ENCODE data around the gene TNNI3.
"Not testable (repeated sequence)": the region's sequence is repeated elsewhere in the genome, so short reads cannot be mapped to it uniquely, and the experiment has no call there.

Gene TNNI3

DNA sequence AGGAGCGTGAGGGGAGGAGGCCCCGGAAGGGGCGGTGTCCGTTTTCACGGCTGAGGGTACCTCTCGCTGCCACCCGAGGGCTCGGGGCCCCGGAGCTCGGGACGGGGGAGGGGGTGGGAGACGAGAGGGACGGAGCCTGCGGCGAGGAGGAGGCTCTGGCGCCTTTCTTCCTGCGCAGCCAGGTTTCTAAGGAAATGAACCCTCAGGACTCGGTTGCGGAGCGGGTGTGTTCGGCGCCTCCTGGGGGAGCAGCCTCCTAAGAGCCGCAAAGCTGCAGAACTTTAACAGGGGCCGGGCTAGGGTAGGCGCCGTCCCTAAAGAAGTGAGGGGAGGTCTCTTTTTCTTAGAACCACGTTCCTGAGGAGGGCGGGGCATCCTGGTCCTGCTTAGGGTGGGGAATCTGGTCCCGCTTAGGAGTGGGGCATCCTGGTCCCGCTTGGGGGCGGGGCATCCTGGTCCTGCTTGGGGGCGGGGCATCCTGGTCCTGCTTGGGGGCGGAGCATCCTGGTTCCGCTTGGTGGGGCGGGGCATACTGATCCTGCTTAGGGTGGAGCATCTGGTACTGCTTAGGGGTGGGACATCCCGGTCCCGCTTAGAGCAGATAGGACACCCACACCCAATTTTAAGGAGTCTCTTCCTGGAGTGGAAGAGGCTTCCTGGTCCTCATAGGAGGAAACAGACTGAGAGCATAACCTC, 16.3 kb upstream of the TNNI3 start:
- H3K4me3 ChIP-seq (ENCODE audit: low read depth, low read length) = peak overlapping the region; percentile 42
- in situ Hi-C loops (cut with HindIII; ENCODE audit: low sequenced_read_pairs) = loop anchor here (10.0 kb wide), 1 partner anchor 221 kb away; no protein-coding TSS in a partner anchor
- TF ChIP-seq, protein P1, sequence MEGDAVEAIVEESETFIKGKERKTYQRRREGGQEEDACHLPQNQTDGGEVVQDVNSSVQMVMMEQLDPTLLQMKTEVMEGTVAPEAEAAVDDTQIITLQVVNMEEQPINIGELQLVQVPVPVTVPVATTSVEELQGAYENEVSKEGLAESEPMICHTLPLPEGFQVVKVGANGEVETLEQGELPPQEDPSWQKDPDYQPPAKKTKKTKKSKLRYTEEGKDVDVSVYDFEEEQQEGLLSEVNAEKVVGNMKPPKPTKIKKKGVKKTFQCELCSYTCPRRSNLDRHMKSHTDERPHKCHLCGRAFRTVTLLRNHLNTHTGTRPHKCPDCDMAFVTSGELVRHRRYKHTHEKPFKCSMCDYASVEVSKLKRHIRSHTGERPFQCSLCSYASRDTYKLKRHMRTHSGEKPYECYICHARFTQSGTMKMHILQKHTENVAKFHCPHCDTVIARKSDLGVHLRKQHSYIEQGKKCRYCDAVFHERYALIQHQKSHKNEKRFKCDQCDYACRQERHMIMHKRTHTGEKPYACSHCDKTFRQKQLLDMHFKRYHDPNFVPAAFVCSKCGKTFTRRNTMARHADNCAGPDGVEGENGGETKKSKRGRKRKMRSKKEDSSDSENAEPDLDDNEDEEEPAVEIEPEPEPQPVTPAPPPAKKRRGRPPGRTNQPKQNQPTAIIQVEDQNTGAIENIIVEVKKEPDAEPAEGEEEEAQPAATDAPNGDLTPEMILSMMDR (IDR thresholded peaks at IDR 0.05; ENCODE audit: low read depth, low read length) = peak; percentile 9

DNA sequence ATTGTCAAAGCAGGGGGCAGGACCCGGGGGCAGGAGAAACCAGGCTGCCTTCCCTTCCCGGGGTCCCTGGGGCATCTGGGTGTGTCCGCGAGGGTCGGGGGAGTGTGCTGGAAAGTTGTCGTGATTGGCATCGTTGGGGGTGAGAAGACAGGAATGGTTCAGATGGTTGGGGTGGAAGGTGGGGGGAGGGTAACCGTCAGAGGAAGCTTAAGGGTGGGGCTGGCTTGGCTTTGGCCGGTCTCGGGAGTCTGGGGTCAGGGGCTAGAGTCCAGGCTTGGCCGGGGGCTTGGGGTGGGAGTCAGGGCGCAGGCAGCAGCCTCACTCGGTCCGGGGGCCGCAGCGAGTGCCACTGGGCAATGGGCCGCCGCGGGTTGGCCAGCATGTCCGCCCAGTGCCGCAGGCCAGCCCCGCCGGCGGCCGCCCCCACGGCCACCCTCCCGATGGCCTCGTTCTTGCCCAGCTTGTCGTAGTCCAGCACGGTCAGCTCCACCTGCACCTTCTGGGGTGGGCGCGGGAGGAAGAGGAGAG, 15.7 kb upstream of the TNNI3 start:
- no peak for DNase-seq (ENCODE audit: low read depth, low spot score)
- TF ChIP-seq, protein P1 (IDR thresholded peaks at IDR 0.05; ENCODE audit: low read depth, low read length) = no peak
- H3K4me3 ChIP-seq (ENCODE audit: low read depth, low read length) = peak overlapping the region; percentile 42
- in situ Hi-C loops (cut with HindIII; ENCODE audit: low sequenced_read_pairs) = loop anchor here (10.0 kb wide), 1 partner anchor 222 kb away; no protein-coding TSS in a partner anchor

More for the DNA sequence above, 16.3 kb upstream of the TNNI3 start:
- DNase-seq (ENCODE audit: low read depth, low spot score) = peak; percentile 57

DNA sequence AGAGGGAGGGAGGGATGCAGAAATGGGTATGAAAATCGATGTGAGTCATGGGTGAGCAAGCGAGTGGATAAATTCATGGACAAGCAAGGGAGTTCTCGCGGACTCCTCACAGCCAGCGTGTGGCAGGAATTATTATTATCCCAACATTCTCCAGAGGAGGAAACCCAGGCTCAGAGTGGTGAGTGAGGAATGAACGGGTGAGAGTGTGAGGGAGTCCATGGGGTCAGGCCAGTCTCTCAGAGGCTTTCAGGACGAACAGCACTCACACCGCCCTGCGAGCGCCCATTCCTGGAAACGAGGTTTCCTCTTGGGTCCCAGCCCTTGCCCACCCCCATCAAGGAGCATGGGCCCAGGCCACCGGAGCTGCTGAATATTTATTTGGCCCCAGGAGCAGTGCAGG, 15.2 kb upstream of the TNNI3 start:
- peak; percentile 29 for DNase-seq (ENCODE audit: low read depth, low spot score)
- in situ Hi-C loops (cut with HindIII; ENCODE audit: low sequenced_read_pairs) = loop anchor here (10.0 kb wide), 1 partner anchor 222 kb away; no protein-coding TSS in a partner anchor
- TF ChIP-seq, protein P1 (IDR thresholded peaks at IDR 0.05; ENCODE audit: low read depth, low read length) = no peak
- H3K4me3 ChIP-seq (ENCODE audit: low read depth, low read length) = peak overlapping the region; percentile 42

DNA sequence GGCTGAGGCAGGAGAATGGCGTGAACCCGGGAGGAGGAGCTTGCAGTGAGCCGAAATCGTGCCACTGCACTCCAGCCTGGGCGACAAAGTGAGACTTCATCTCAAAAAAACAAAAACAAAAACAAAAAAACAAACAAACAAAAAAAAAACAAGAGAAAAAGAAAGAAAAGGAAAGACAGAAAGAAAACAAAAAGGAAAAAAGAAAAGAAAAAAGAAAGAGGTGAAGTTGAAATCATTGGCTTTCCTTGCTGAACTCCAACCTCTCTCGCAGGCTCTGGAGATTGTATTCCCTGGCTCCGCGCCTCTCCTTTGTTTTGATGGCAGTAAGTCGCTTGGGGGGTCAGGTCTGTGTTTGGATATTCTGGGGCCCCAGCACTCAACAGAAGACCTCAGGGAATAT, 14.8 kb upstream of the TNNI3 start:
- in situ Hi-C loops (cut with HindIII; ENCODE audit: low sequenced_read_pairs) = loop anchor here (10.0 kb wide), 1 partner anchor 222 kb away; no protein-coding TSS in a partner anchor
- DNase-seq (ENCODE audit: low read depth, low spot score); H3K4me3 ChIP-seq (ENCODE audit: low read depth, low read length): not testable (repeated sequence)

DNA sequence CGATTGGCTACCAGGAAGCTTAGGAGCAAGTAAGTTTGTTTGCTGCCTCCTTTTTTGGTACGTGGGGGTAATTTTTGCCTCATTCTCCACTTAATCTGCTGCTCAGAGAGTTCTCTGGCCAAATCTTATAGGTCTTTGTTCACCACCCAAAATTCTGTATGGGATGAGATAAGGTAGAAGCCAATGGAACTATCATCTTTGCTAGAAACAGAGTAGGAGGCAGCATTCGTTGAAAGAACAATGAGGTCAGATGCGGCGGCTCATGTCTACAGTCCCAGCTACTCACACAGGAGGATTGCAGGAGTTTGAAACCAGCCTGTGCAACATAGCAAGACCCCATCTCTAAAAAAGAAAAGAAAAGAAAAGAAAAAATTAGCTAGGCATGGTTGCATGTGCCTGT, 13.9 kb upstream of the TNNI3 start:
- in situ Hi-C loops (cut with HindIII; ENCODE audit: low sequenced_read_pairs) = loop anchor here (10.0 kb wide), 1 partner anchor 223 kb away; no protein-coding TSS in a partner anchor
- TF ChIP-seq, protein P1 (IDR thresholded peaks at IDR 0.05; ENCODE audit: low read depth, low read length) = no peak
- no peak overlapping the region for H3K4me3 ChIP-seq (ENCODE audit: low read depth, low read length)
- no peak for DNase-seq (ENCODE audit: low read depth, low spot score)

DNA sequence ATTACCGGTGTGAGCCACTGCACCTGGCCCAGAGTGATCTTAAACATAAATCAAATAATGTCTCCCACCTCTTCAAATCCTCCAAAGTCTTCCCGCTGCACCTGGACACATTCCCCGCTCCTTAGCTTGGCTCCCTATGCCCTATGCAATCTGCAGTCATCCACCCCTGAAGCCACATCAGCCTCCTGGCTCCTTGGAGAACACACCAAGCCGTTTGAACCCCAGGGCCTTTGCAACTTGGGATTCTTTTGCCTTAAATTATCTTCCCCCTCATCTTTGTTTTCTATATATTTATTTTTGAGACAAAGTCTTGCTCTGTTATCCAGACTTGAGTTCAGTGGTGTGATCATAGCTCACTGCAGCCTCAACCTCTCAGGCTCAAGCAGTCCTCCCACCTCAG, 11.6 kb upstream of the TNNI3 start:
- TF ChIP-seq, protein P1 (IDR thresholded peaks at IDR 0.05; ENCODE audit: low read depth, low read length) = no peak
- no peak for DNase-seq (ENCODE audit: low read depth, low spot score)
- no peak overlapping the region for H3K4me3 ChIP-seq (ENCODE audit: low read depth, low read length)
- in situ Hi-C loops (cut with HindIII; ENCODE audit: low sequenced_read_pairs) = no loop called here
